IPS-20b (cell line): Measurements from ENCODE around the gene SRGAP3.

Experiments
- H3K27ac ChIP-seq: one replicate; pipeline ENCODE4 v1.5.1; 2013; ENCODE audit warnings: low read length
- H3K27me3 ChIP-seq: 2 replicates; pipeline ENCODE4 v1.6.1; 2013; ENCODE audit warnings: mild to moderate bottlenecking, low read length, inconsistent platforms; ENCODE audit not compliant: insufficient read depth
- H3K36me3 ChIP-seq: 2 replicates; pipeline ENCODE4 v1.6.1; 2013; ENCODE audit warnings: low read depth, mild to moderate bottlenecking, inconsistent platforms, low read length, moderate library complexity; ENCODE audit not compliant: insufficient read depth
- H3K4me1 ChIP-seq: 2 replicates; pipeline ENCODE4 v1.6.1; 2013; ENCODE audit warnings: mild to moderate bottlenecking, control low read depth, inconsistent platforms, low read length, moderate library complexity; ENCODE audit not compliant: insufficient read depth
- H3K4me3 ChIP-seq: 2 replicates; pipeline ENCODE4 v1.5.1; 2013; ENCODE audit warnings: mild to moderate bottlenecking, low read length, inconsistent platforms
- H3K9ac ChIP-seq: 2 replicates; pipeline ENCODE4 v1.6.1; 2013; ENCODE audit warnings: low read depth, mild to moderate bottlenecking, inconsistent platforms, low read length, moderate library complexity
- H3K9me3 ChIP-seq: 2 replicates; pipeline ENCODE4 v1.6.1; 2013; ENCODE audit warnings: mild to moderate bottlenecking, low read depth, low read length, inconsistent platforms; ENCODE audit not compliant: insufficient read depth

Gene SRGAP3

DNA sequence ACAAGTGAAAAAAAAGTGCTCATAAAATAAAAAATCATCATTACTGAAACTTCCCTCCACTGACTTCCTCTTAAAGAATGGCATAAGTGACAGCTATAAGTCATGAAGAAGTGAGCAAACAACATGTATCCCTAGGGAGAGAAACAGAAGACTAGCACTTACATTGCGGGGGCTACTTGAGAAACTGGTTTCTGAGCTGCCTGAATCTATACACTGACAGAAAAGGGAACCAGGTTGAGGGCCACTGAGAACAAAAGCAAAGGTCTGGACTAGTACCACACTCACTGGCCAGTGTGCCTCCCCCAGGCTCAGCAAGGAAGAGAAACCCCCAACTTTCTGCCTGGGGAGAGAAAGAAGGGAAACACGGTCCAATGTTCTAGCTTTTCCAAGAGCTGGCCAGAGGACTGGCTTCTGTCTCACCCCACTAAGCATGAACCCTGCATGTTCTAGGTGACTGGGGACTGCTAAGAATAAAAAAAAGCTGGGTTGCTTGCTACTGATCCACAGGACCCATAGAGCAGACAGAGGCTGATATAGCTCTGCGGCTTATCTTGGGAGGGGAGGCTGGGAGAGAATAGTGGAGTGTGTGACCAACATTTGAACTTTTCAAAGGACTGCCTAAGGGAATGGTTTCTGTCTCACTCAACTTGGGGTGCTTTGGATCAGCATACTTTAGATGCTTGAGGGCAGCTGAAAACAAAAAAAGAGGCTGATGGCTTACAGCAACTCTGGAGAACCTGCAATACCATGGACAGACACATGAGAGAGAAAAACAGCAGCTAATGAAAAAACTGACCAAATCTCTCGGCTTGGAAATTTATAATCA lies 294.3 kb downstream of the SRGAP3 start:
- no peak overlapping the region for H3K27ac ChIP-seq

GRCh38 chr3:8953313-8953712 lies 296.1 kb downstream of the SRGAP3 start:
- Histone ChIP-seq H3K36me3 (peaks cover 23% of the 10 kb centered on the region; the same call in 1 of the 2 replicates), H3K9me3 (no peaks in the 10 kb centered on the region), H3K4me1 (no peaks in the 10 kb centered on the region; the same call in 1 of the 2 replicates), H3K27me3 (no peaks in the 10 kb centered on the region), H3K4me3 (no peak overlapping the region), H3K9ac (no peak overlapping the region), H3K27ac (no peak overlapping the region)

More for the DNA sequence above, 294.3 kb downstream of the SRGAP3 start:
- no peaks in the 10 kb centered on the region for H3K9me3 ChIP-seq
- H3K4me3 ChIP-seq, result no peak overlapping the region
- no peak overlapping the region for H3K9ac ChIP-seq
- H3K4me1 ChIP-seq, result no peaks in the 10 kb centered on the region; the same call in 1 of the 2 replicates
- peaks cover 37% of the 10 kb centered on the region; the same call in 1 of the 2 replicates for H3K36me3 ChIP-seq
- H3K27me3 ChIP-seq, result no peaks in the 10 kb centered on the region

DNA sequence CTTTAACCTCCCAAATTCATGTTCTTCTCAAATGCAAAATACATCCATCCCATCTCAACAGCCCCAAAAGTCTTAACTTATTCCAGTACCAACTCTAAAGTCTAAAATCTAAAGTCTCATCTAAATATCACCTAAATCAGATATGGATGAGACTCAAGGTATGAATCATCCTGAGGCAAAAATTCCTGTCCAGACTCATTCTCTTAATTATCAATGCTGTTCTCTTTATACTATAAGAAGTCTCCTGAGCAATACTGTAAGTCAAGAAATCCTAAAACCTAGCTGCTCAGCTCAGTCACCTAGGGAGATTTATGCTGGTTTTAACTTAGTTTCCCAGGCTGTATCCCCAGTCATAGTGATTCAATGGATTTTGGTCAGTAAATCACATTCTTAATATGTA lies 297.3 kb downstream of the SRGAP3 start:
- H3K4me3 ChIP-seq, result no peak overlapping the region
- H3K9ac ChIP-seq, result no peak overlapping the region
- H3K9me3 ChIP-seq, result no peaks in the 10 kb centered on the region
- H3K27me3 ChIP-seq, result no peaks in the 10 kb centered on the region
- no peak overlapping the region for H3K27ac ChIP-seq
- peaks cover 20% of the 10 kb centered on the region; the same call in 1 of the 2 replicates for H3K36me3 ChIP-seq
- no peaks in the 10 kb centered on the region; the same call in 1 of the 2 replicates for H3K4me1 ChIP-seq

DNA sequence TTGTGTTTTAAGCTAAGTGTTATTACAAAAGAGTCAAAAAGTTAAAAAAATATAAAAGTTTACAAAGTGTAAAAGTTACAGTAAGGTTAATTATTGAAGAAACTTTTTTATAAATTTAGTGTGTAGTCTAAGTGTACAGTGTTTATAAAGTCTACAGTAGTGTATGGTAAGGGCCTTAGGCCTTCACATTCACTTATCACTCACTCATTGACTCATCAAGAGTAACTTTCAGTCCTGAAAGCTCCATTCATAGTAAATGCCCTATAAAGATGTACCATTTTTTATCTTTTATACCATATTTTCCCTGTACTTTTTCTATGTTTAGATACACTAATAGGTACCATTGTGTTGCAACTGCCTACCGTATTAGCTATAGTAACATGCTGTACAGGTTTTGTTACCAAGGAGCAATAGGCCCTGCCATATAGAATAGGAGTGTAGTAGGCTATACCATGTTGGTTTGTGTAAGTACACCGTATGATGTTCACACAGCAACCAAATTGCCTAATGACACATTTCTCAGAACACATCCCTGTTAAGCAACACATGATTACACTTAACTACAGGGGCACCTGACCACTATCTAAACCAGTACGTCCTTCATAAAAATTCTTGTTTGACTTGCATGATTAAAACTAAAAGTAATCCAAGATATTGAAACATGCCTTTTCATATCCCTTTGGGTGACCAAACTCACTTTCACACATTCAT lies 303.4 kb downstream of the SRGAP3 start:
- peaks cover 65% of the 10 kb centered on the region for H3K36me3 ChIP-seq
- H3K9me3 ChIP-seq, result peaks cover 5% of the 10 kb centered on the region; the same call in 1 of the 2 replicates
- no peaks in the 10 kb centered on the region for H3K27me3 ChIP-seq
- H3K4me3 ChIP-seq, result no peak overlapping the region
- no peak overlapping the region for H3K27ac ChIP-seq
- no peak overlapping the region for H3K9ac ChIP-seq
- H3K4me1 ChIP-seq, result no peaks in the 10 kb centered on the region

- Histone ChIP-seq H3K9me3 (peaks cover 5% of the 10 kb centered on the region; the same call in 1 of the 2 replicates), H3K27ac (no peak overlapping the region), H3K36me3 (peaks cover 91% of the 10 kb centered on the region), H3K9ac (no peak overlapping the region), H3K4me3 (no peak overlapping the region), H3K4me1 (no peaks in the 10 kb centered on the region), H3K27me3 (no peaks in the 10 kb centered on the region)
Measured at GRCh38 chr3:8942746-8943488, 306.5 kb downstream of the SRGAP3 start.

DNA sequence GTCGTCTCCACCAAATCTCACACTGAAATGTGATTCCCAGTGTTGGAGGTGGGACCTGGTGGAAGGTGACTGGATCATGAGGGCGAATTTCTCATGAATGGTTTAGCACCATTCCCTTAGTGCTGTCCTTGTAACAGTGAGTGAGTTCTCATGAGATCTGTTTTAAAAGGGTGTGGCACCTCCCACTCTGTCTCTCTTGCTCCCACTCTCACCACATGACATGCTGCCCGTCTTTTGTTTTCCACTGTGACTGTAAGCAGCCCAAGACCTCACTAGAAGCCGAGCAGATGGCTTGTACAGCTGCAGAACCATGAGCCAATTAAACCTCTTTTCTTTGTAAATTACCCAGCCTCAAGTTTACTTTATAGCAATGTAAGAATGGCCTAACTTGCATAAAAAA lies 307.3 kb downstream of the SRGAP3 start:
- H3K27ac ChIP-seq, result no peak overlapping the region
- H3K4me1 ChIP-seq, result no peaks in the 10 kb centered on the region
- no peak overlapping the region for H3K4me3 ChIP-seq
- peaks cover 92% of the 10 kb centered on the region for H3K36me3 ChIP-seq
- no peaks in the 10 kb centered on the region for H3K27me3 ChIP-seq
- no peak overlapping the region for H3K9ac ChIP-seq
- peaks cover 5% of the 10 kb centered on the region; the same call in 1 of the 2 replicates for H3K9me3 ChIP-seq

DNA sequence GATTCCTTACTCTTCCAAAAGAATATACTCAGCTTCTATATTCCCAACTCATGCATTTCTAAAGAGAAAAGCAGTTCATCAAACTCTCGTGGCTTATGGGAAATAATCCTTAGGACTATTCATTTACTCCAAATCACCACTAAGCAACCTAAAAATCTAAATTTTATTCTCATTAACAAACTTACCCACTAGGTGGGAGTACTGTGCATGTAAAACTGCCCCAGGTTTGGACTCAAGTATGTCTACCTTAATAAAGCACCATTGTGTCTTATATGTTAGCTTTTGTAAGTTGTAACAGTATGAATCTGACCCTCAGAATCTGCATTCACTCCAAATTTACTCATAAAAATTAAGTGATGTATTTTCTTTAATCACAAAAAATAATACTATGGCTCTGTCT lies 311.4 kb downstream of the SRGAP3 start:
- Histone ChIP-seq H3K27ac (no peak overlapping the region), H3K9ac (no peak overlapping the region), H3K9me3 (no peaks in the 10 kb centered on the region), H3K4me3 (no peak overlapping the region), H3K27me3 (no peaks in the 10 kb centered on the region), H3K4me1 (no peaks in the 10 kb centered on the region), H3K36me3 (peaks cover 85% of the 10 kb centered on the region)

DNA sequence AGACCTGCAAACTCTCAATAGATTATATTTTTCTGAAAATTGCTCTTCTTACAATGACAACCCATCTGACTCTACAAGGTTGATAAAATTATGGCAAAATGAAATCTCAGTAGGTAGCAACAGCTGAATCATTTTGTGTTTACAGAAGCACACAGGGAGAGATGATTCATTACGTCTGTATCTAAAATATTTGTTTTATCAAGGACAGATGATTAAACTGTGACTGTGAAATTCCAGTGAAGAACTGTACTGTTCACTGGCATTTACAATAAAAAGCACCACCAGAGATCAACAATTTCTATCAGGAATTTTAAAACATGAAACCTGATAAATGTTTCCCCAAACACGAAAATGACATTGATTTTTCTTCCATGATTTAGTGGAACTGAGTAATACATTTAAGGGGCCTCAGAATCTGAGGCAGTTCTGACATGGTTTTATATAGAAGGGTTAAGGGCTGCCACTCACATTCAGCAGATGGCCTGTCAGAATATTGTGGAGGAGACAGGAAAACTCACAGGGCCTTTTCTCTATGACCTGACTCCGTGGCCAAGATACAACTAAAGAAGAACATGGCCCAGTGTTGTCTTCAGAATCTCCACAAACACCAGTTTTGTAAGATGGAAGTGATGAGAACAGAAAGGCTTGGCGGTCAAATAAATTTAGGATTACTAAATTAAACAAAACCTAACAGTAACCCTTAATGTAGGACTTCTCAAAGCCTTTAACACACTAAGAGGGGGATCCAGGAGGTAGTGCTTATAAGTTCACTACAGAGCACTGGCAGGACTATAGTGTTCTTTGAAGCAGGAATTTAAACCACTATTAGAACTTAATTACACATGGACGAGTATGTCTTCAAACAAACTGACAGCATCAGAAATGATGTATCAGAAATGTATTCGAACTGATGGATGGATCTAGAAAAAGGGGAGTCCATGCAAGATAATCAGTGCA lies 312.1 kb downstream of the SRGAP3 start:
- Histone ChIP-seq H3K4me3 (no peak overlapping the region), H3K4me1 (no peaks in the 10 kb centered on the region), H3K9ac (no peak overlapping the region), H3K27ac (no peak overlapping the region), H3K9me3 (no peaks in the 10 kb centered on the region), H3K27me3 (no peaks in the 10 kb centered on the region), H3K36me3 (peaks cover 78% of the 10 kb centered on the region)

DNA sequence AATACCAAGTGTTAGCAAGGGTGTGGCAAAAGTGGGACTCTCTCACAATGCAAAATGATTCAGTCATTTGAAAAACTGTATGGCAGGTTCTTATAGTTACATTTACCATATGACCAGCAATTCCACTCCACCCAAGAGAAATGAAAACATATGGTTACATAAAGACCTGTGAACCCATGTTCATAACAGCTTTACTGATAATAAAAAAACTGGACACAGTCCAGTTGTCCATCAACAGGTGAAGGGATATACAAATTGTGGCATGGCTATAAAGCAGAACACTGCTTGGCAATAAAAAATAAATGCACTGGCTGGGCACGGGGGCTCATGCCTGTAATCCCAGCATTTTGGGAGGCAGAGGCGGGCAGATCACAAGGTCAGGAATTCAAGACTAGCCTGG lies 316.9 kb downstream of the SRGAP3 start:
- H3K9ac ChIP-seq, result no peak overlapping the region
- H3K27me3 ChIP-seq, result no peaks in the 10 kb centered on the region
- no peak overlapping the region for H3K27ac ChIP-seq
- H3K9me3 ChIP-seq, result no peaks in the 10 kb centered on the region
- no peak overlapping the region for H3K4me3 ChIP-seq
- H3K4me1 ChIP-seq, result no peaks in the 10 kb centered on the region
- peaks cover 38% of the 10 kb centered on the region for H3K36me3 ChIP-seq

DNA sequence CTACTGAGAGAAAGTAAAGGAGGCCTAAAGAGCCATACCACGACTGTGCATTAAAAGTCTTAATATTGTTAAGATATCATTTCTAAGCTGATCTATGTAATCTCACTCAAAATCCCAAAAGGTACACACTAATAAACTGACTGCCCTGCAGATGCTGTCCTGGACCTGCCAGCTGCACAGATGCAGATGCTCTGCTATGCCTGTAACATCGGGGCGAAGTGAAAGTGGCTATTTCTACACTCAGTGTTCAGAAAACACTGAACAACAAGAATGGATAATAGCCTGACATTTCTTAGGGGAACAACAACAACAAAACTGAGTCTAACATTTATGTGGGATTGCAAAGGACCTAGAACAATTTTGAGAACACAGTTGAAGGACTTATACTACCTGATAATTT lies 318.1 kb downstream of the SRGAP3 start:
- no peak overlapping the region for H3K9ac ChIP-seq
- no peak overlapping the region for H3K4me3 ChIP-seq
- peaks cover 29% of the 10 kb centered on the region for H3K36me3 ChIP-seq
- no peaks in the 10 kb centered on the region for H3K27me3 ChIP-seq
- H3K9me3 ChIP-seq, result no peaks in the 10 kb centered on the region
- H3K27ac ChIP-seq, result no peak overlapping the region
- H3K4me1 ChIP-seq, result no peaks in the 10 kb centered on the region
